Lower leg skin (tissue), 3 donors: ENCODE measurements around the gene SMIM22.

Source experiments
- POLR2A ChIP-seq, 2 donors: fragments of 450-650 bp; IDR thresholded peaks; one replicate each; pipeline ENCODE4 v1.6.1; 2016 to 2017; ENCODE audit warnings: antibody characterized with exemption in 2 of 2, mild to moderate bottlenecking in 1 of 2, moderate library complexity in 1 of 2
- TF ChIP-seq, protein P1 (sequence below), 3 donors: fragments of 450-650 bp; IDR thresholded peaks; one replicate each; pipeline ENCODE4 v1.5.1; 2016; ENCODE audit warnings: antibody characterized with exemption in 3 of 3, mild to moderate bottlenecking in 3 of 3, moderate library complexity in 2 of 3

GRCh38 chr16:4768549-4769305 is 26.4 kb upstream of the SMIM22 start:
- TF ChIP-seq, protein P1, sequence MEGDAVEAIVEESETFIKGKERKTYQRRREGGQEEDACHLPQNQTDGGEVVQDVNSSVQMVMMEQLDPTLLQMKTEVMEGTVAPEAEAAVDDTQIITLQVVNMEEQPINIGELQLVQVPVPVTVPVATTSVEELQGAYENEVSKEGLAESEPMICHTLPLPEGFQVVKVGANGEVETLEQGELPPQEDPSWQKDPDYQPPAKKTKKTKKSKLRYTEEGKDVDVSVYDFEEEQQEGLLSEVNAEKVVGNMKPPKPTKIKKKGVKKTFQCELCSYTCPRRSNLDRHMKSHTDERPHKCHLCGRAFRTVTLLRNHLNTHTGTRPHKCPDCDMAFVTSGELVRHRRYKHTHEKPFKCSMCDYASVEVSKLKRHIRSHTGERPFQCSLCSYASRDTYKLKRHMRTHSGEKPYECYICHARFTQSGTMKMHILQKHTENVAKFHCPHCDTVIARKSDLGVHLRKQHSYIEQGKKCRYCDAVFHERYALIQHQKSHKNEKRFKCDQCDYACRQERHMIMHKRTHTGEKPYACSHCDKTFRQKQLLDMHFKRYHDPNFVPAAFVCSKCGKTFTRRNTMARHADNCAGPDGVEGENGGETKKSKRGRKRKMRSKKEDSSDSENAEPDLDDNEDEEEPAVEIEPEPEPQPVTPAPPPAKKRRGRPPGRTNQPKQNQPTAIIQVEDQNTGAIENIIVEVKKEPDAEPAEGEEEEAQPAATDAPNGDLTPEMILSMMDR (IDR thresholded peaks at IDR 0.05), result no peak
- TF ChIP-seq POLR2A (IDR thresholded peaks at IDR 0.05), result no peak
